ENCODE data around the gene NT5E. TPM values are rescaled to one million over a fixed set of nuclear protein-coding genes. Genes with fewer than 3 reads are reported as not detected.

Gene NT5E
- total RNA-seq, 1 donor from 2014 or later, result not detected

DNA sequence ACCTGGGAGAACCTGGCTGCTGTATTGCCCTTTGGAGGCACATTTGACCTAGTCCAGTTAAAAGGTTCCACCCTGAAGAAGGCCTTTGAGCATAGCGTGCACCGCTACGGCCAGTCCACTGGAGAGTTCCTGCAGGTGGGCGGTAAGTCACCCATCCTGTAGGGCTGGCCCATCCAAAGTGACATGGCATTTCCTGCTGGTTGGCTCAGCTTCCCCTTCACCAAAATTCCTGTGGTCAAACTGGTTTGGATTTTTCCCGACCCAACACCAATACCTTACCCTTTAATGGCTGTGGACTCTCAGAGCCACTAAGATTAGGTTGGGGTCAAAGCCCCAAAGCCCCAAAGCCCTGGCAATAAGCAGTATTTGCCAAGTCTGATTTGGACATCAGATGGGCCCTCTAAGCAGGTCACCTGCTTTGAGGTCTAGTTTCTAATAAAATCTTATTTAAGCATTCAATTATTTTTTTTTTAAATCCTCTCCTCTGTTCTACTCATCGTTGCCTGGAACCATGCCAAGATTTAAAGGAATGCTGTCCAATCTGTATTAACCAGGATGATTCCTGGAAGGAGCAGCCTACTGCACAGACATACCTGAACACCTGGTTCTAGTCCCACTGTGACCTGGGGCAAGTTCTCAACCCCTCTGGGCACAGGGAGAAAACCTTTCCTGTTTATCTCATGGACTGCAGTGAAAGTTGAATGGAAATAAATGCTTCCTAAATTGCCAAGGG, 40.8 kb downstream of the NT5E start:
- Mint-ChIP-seq H3K27ac (no peak overlapping the region), H3K27me3 (ENCODE audit: insufficient read depth, low read depth) (peaks cover under 1% of the 10 kb centered on the region), H3K4me3 (no peak overlapping the region), H3K9me3 (no peaks in the 10 kb centered on the region), H3K36me3 (no peaks in the 10 kb centered on the region), H3K4me1 (peaks cover 3% of the 10 kb centered on the region)
- Histone ChIP-seq H3K27ac (no peak overlapping the region), H3K4me3 (no peak overlapping the region), H3K79me2 (ENCODE audit: low read depth) (no peaks in the 10 kb centered on the region), H3K9ac (no peak overlapping the region), H3K4me1 (no peaks in the 10 kb centered on the region), H3K9me3 (ENCODE audit: low read depth) (no peaks in the 10 kb centered on the region), H2AFZ (replicated peaks) (no peak overlapping the region), H3F3A (ENCODE audit: low read depth) (no peaks in the 10 kb centered on the region), H3K4me2 (no peak overlapping the region), H3K36me3 (no peaks in the 10 kb centered on the region), H4K20me1 (ENCODE audit: low read depth) (no peaks in the 10 kb centered on the region), H3K27me3 (no peaks in the 10 kb centered on the region)
- TF ChIP-seq EZH2phosphoT487 (IDR thresholded peaks at IDR 0.05), result no peak
- no peak for TF ChIP-seq EZH2 (IDR thresholded peaks at IDR 0.05)
- TF ChIP-seq, protein P1, sequence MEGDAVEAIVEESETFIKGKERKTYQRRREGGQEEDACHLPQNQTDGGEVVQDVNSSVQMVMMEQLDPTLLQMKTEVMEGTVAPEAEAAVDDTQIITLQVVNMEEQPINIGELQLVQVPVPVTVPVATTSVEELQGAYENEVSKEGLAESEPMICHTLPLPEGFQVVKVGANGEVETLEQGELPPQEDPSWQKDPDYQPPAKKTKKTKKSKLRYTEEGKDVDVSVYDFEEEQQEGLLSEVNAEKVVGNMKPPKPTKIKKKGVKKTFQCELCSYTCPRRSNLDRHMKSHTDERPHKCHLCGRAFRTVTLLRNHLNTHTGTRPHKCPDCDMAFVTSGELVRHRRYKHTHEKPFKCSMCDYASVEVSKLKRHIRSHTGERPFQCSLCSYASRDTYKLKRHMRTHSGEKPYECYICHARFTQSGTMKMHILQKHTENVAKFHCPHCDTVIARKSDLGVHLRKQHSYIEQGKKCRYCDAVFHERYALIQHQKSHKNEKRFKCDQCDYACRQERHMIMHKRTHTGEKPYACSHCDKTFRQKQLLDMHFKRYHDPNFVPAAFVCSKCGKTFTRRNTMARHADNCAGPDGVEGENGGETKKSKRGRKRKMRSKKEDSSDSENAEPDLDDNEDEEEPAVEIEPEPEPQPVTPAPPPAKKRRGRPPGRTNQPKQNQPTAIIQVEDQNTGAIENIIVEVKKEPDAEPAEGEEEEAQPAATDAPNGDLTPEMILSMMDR (IDR thresholded peaks at IDR 0.05), result no peak
- DNase-seq (ENCODE audit: low spot score), result no peak

DNA sequence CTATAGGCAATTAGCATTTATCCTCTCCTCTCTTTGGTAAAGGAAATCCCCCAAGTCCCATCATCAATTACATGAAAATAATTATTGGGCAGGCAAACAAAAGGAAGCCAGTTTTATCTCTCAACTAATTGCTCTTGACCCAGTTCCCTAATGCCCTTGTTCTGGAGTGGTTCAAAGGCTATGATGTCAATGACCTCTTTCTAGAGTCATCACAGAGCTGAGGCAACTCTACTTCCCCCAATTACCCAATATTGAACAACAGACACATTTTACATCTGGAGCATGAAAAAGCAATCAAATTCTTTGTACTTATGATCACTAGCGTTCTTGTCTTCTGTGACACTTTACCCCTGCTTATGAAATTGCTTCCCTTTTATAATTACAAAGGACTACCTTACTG, 43.5 kb downstream of the NT5E start:
- H3K9me3 Mint-ChIP-seq, result peaks cover 15% of the 10 kb centered on the region
- Histone ChIP-seq H3K4me2 (no peak overlapping the region), H3K27ac (no peak overlapping the region), H3K27me3 (no peaks in the 10 kb centered on the region), H3K9me3 (ENCODE audit: low read depth) (peaks cover 4% of the 10 kb centered on the region), H3K36me3 (no peaks in the 10 kb centered on the region), H2AFZ (replicated peaks) (no peak overlapping the region), H3K9ac (no peak overlapping the region), H3K79me2 (ENCODE audit: low read depth) (no peaks in the 10 kb centered on the region), H3K4me1 (no peaks in the 10 kb centered on the region), H3K4me3 (no peak overlapping the region), H3F3A (ENCODE audit: low read depth) (no peaks in the 10 kb centered on the region), H4K20me1 (ENCODE audit: low read depth) (no peaks in the 10 kb centered on the region)
- TF ChIP-seq EZH2 (IDR thresholded peaks at IDR 0.05) (no peak), EZH2phosphoT487 (IDR thresholded peaks at IDR 0.05) (no peak)
- TF ChIP-seq, protein P1 (IDR thresholded peaks at IDR 0.05), result no peak
- DNase-seq (ENCODE audit: low spot score), result no peak
- no peak overlapping the region for H3K4me3 Mint-ChIP-seq
- H3K27me3 Mint-ChIP-seq (ENCODE audit: insufficient read depth, low read depth), result peaks cover 4% of the 10 kb centered on the region
- no peaks in the 10 kb centered on the region for H3K4me1 Mint-ChIP-seq
- H3K27ac Mint-ChIP-seq, result no peak overlapping the region
- H3K36me3 Mint-ChIP-seq, result peaks cover 9% of the 10 kb centered on the region

DNA sequence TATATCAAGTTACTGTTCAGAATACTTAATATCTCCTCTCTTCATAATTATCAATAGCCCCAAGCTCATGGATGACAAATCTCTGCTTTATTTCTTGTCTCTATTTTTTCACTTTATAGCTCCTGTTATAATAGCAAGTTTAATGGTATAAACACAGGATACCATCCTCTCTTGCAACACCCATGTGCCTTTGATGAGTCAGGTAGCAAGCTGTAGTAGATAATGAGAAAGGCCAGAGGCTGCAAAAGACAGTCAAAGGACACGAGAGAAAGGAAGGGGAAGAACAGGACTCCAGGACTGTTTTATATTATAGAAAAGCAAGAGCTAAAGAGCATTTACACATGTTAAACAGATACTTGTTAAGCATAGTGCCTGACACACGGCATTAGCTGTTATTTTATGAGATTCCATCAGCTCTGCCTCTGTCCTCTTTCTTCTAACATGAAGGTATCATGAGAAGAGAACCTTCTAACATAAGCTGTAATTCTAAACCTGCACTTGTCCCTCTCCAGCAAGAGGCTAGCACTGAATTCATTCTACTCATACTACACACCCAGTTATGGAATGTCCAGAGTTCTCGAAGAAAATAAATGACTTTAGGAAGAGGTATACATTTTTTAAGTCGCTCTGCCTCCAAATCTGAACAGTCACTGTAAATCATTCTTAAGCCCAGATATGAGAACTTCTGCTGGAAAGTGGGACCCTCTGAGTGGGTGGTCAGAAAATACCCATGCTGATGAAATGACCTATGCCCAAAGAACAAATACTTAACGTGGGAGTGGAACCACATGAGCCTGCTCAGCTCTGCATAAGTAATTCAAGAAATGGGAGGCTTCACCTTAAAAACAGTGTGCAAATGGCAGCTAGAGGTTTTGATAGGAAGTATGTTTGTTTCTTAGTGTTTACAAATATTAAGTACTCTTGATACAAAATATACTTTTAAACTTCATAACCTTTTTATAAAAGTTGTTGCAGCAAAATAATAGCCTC, 45.0 kb downstream of the NT5E start:
- Mint-ChIP-seq H3K4me3 (no peak overlapping the region), H3K27ac (no peak overlapping the region), H3K9me3 (peaks cover 15% of the 10 kb centered on the region), H3K4me1 (no peaks in the 10 kb centered on the region), H3K27me3 (ENCODE audit: insufficient read depth, low read depth) (peaks cover 4% of the 10 kb centered on the region), H3K36me3 (peaks cover 9% of the 10 kb centered on the region)
- H3K27me3 ChIP-seq, result no peaks in the 10 kb centered on the region
- H3K9ac ChIP-seq, result no peak overlapping the region
- no peaks in the 10 kb centered on the region for H3K36me3 ChIP-seq
- no peaks in the 10 kb centered on the region for H3K4me1 ChIP-seq
- no peak overlapping the region for H3K4me3 ChIP-seq
- no peaks in the 10 kb centered on the region for H4K20me1 ChIP-seq (ENCODE audit: low read depth)
- no peak for DNase-seq (ENCODE audit: low spot score)
- TF ChIP-seq, protein P1 (IDR thresholded peaks at IDR 0.05), result no peak
- TF ChIP-seq EZH2phosphoT487 (IDR thresholded peaks at IDR 0.05), result no peak
- TF ChIP-seq EZH2 (IDR thresholded peaks at IDR 0.05), result no peak
- no peak overlapping the region for H2AFZ ChIP-seq (replicated peaks)
- H3K79me2 ChIP-seq (ENCODE audit: low read depth), result no peaks in the 10 kb centered on the region
- H3F3A ChIP-seq (ENCODE audit: low read depth), result no peaks in the 10 kb centered on the region
- H3K9me3 ChIP-seq (ENCODE audit: low read depth), result peaks cover 4% of the 10 kb centered on the region
- no peak overlapping the region for H3K4me2 ChIP-seq
- H3K27ac ChIP-seq, result no peak overlapping the region
